ENCODE results near the gene A2ML1.
"Not testable (repeated sequence)": the region's sequence is repeated elsewhere in the genome, so short reads cannot be mapped to it uniquely, and the experiment has no call there.

Gene A2ML1

DNA sequence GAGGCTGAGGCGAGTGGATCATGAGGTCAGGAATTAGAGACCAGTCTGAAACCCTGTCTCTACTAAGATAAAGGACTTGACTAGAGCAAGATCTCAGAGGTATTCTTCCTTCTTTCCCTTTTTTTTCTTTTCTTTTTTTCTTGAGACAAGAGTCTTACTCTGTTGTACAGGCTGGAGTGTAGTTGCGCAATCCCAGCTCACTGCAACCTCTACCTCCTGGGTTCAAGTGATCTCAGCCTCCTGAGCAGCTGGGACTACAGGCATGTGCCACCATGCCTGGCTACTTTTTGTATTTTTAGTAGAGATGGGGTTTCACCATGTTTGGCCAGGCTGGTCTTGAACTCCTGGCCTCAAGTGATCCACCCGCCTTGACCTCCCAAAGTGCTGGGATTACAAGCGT lies 37.0 kb downstream of the A2ML1 start:
- H2BK120ac ChIP-seq (ENCODE audit: low read depth, low read length); H2BK5ac ChIP-seq (ENCODE audit: low read depth, low read length, poor library complexity, severe bottlenecking); H2BK12ac ChIP-seq (ENCODE audit: low read length in 2 of 2); H3K18ac ChIP-seq (ENCODE audit: low read depth in 1 of 2, low read length in 2 of 2); H3K27ac ChIP-seq (ENCODE audit: low read length, poor library complexity, severe bottlenecking); H2AK5ac ChIP-seq (ENCODE audit: low read length, severe bottlenecking); H3K4ac ChIP-seq (ENCODE audit: low read depth in 1 of 2, low read length in 2 of 2); H3K9ac ChIP-seq (ENCODE audit: low read length); H2AFZ ChIP-seq (ENCODE audit: low read depth, low read length); H3K79me1 ChIP-seq (replicated peaks; ENCODE audit: low read length, poor library complexity, severe bottlenecking); H3K14ac ChIP-seq (ENCODE audit: low read length in 2 of 2); H4K91ac ChIP-seq (ENCODE audit: low read length); H3K4me2 ChIP-seq (ENCODE audit: low read length, poor library complexity, severe bottlenecking); H3K4me1 ChIP-seq (ENCODE audit: control insufficient read depth, insufficient read depth, low read depth, low read length); H4K8ac ChIP-seq (ENCODE audit: low read length); H3K4me3 ChIP-seq (ENCODE audit: insufficient read depth in 1 of 2, low read depth in 1 of 2, low read length in 2 of 2); H2BK15ac ChIP-seq (ENCODE audit: low read depth, poor library complexity, severe bottlenecking); H3K23ac ChIP-seq (ENCODE audit: low read length in 2 of 2); H3K27me3 ChIP-seq (ENCODE audit: control insufficient read depth in 1 of 2, insufficient read depth in 1 of 2, low read length in 2 of 2); DNase-seq; H3K9me3 ChIP-seq (ENCODE audit: control insufficient read depth, low read length); H3K36me3 ChIP-seq (ENCODE audit: control insufficient read depth in 1 of 2, insufficient read depth in 2 of 2, low read depth in 1 of 2, low read length in 2 of 2): not testable (repeated sequence)
- 98% methylated on average over 4 of the region's 4 CpGs for whole genome bisulfite sequencing

- Histone ChIP-seq H3K4me2 (ENCODE audit: low read length, poor library complexity, severe bottlenecking) (no peak overlapping the region), H3K4ac (ENCODE audit: low read depth in 1 of 2, low read length in 2 of 2) (no peak overlapping the region), H3K4me3 (ENCODE audit: insufficient read depth in 1 of 2, low read depth in 1 of 2, low read length in 2 of 2) (no peak overlapping the region), H3K4me1 (ENCODE audit: control insufficient read depth, insufficient read depth, low read depth, low read length) (no peaks in the 10 kb centered on the region), H2AK5ac (ENCODE audit: low read length, severe bottlenecking) (no peak overlapping the region), H2BK12ac (ENCODE audit: low read length in 2 of 2) (no peak overlapping the region), H2BK5ac (ENCODE audit: low read depth, low read length, poor library complexity, severe bottlenecking) (no peak overlapping the region), H2AFZ (ENCODE audit: low read depth, low read length) (no peak overlapping the region), H2BK120ac (ENCODE audit: low read depth, low read length) (no peak overlapping the region), H3K36me3 (ENCODE audit: control insufficient read depth in 1 of 2, insufficient read depth in 2 of 2, low read depth in 1 of 2, low read length in 2 of 2) (no peaks in the 10 kb centered on the region), H3K23ac (ENCODE audit: low read length in 2 of 2) (no peak overlapping the region), H4K8ac (ENCODE audit: low read length) (no peak overlapping the region), H4K91ac (ENCODE audit: low read length) (no peak overlapping the region), H3K9me3 (ENCODE audit: control insufficient read depth, low read length) (no peaks in the 10 kb centered on the region), H3K9ac (ENCODE audit: low read length) (peak overlapping the region; percentile 49), H3K27me3 (ENCODE audit: control insufficient read depth in 1 of 2, insufficient read depth in 1 of 2, low read length in 2 of 2) (no peaks in the 10 kb centered on the region), H3K79me1 (replicated peaks; ENCODE audit: low read length, poor library complexity, severe bottlenecking) (no peaks in the 10 kb centered on the region), H3K27ac (ENCODE audit: low read length, poor library complexity, severe bottlenecking) (no peak overlapping the region), H2BK15ac (ENCODE audit: low read depth, poor library complexity, severe bottlenecking) (no peak overlapping the region), H3K14ac (ENCODE audit: low read length in 2 of 2) (no peak overlapping the region), H3K18ac (ENCODE audit: low read depth in 1 of 2, low read length in 2 of 2) (no peak overlapping the region)
- peak; percentile 49 for DNase-seq
- 87% methylated on average over 10 of the region's 10 CpGs for WGBS
Measured at GRCh38 chr12:8860165-8860961, 37.9 kb downstream of the A2ML1 start.

DNA sequence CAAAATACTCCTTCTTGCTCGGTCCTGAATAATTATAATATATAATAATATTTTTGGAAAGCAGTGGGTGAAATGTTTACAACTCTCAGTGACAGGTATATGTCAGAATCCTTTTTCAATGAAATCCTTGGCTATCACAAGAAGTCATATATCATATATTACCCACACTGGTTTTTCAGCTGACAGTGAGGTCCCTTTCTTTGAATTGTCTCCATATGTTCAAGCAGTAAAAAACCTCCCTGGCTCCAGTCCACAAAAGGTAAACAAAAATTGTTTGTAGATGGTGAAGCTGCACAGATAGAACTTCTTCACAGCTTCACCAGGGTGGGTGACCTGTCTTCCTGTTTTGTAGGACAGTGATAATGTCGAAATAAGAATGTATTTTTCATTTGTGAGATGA lies 44.0 kb downstream of the A2ML1 start:
- WGBS = no CpG with 5 or more reads among the region's 2 CpGs
- Histone ChIP-seq H3K27me3 (ENCODE audit: control insufficient read depth in 1 of 2, insufficient read depth in 1 of 2, low read length in 2 of 2) (no peaks in the 10 kb centered on the region), H3K9me3 (ENCODE audit: control insufficient read depth, low read length) (no peaks in the 10 kb centered on the region)

DNA sequence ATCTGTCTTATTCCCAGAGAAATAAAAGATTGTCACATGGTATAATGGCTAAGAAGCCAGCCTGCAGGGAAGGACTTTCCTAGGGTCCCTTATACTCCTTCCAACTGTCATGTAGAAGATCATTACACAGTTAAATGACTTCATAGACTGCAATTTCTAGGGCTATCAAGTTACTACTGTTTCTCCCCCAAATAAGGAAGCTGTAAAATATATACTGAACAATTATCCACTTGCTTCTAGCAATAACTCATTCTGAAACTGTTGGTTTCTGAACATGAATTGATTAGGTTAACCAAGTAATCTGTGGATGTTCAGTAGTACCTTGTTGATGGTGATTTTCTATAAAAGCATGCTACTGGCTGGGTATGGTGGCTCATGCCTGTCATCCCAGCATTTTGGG lies 44.6 kb downstream of the A2ML1 start:
- Histone ChIP-seq H3K18ac (ENCODE audit: low read depth in 1 of 2, low read length in 2 of 2) (no peak overlapping the region), H2AFZ (ENCODE audit: low read depth, low read length) (no peak overlapping the region), H3K23ac (ENCODE audit: low read length in 2 of 2) (no peak overlapping the region), H3K27me3 (ENCODE audit: control insufficient read depth in 1 of 2, insufficient read depth in 1 of 2, low read length in 2 of 2) (no peaks in the 10 kb centered on the region), H3K36me3 (ENCODE audit: control insufficient read depth in 1 of 2, insufficient read depth in 2 of 2, low read depth in 1 of 2, low read length in 2 of 2) (no peaks in the 10 kb centered on the region), H3K9me3 (ENCODE audit: control insufficient read depth, low read length) (no peaks in the 10 kb centered on the region), H3K4me3 (ENCODE audit: insufficient read depth in 1 of 2, low read depth in 1 of 2, low read length in 2 of 2) (no peak overlapping the region), H3K79me1 (replicated peaks; ENCODE audit: low read length, poor library complexity, severe bottlenecking) (no peaks in the 10 kb centered on the region), H3K27ac (ENCODE audit: low read length, poor library complexity, severe bottlenecking) (no peak overlapping the region), H3K14ac (ENCODE audit: low read length in 2 of 2) (no peak overlapping the region), H2BK5ac (ENCODE audit: low read depth, low read length, poor library complexity, severe bottlenecking) (no peak overlapping the region), H3K4me2 (ENCODE audit: low read length, poor library complexity, severe bottlenecking) (no peak overlapping the region), H4K8ac (ENCODE audit: low read length) (no peak overlapping the region), H3K4ac (ENCODE audit: low read depth in 1 of 2, low read length in 2 of 2) (no peak overlapping the region), H2AK5ac (ENCODE audit: low read length, severe bottlenecking) (no peak overlapping the region), H4K91ac (ENCODE audit: low read length) (no peak overlapping the region), H3K4me1 (ENCODE audit: control insufficient read depth, insufficient read depth, low read depth, low read length) (no peaks in the 10 kb centered on the region), H2BK15ac (ENCODE audit: low read depth, poor library complexity, severe bottlenecking) (no peak overlapping the region), H2BK120ac (ENCODE audit: low read depth, low read length) (no peak overlapping the region), H2BK12ac (ENCODE audit: low read length in 2 of 2) (no peak overlapping the region), H3K9ac (ENCODE audit: low read length) (no peak overlapping the region)
- DNase-seq = no peak

More for the DNA sequence above, 44.0 kb downstream of the A2ML1 start:
- no peak overlapping the region for H3K23ac ChIP-seq (ENCODE audit: low read length in 2 of 2)
- H3K4me3 ChIP-seq (ENCODE audit: insufficient read depth in 1 of 2, low read depth in 1 of 2, low read length in 2 of 2) = no peak overlapping the region
- H2AFZ ChIP-seq (ENCODE audit: low read depth, low read length) = no peak overlapping the region
- H2BK15ac ChIP-seq (ENCODE audit: low read depth, poor library complexity, severe bottlenecking) = no peak overlapping the region
- H4K91ac ChIP-seq (ENCODE audit: low read length) = no peak overlapping the region
- no peak overlapping the region for H3K4ac ChIP-seq (ENCODE audit: low read depth in 1 of 2, low read length in 2 of 2)
- no peak overlapping the region for H4K8ac ChIP-seq (ENCODE audit: low read length)
- no peak overlapping the region for H3K14ac ChIP-seq (ENCODE audit: low read length in 2 of 2)
- no peak overlapping the region for H3K27ac ChIP-seq (ENCODE audit: low read length, poor library complexity, severe bottlenecking)
- H3K4me2 ChIP-seq (ENCODE audit: low read length, poor library complexity, severe bottlenecking) = no peak overlapping the region
- H3K9ac ChIP-seq (ENCODE audit: low read length) = no peak overlapping the region
- no peaks in the 10 kb centered on the region for H3K36me3 ChIP-seq (ENCODE audit: control insufficient read depth in 1 of 2, insufficient read depth in 2 of 2, low read depth in 1 of 2, low read length in 2 of 2)
- DNase-seq = no peak
- no peak overlapping the region for H2BK12ac ChIP-seq (ENCODE audit: low read length in 2 of 2)
- H2BK120ac ChIP-seq (ENCODE audit: low read depth, low read length) = no peak overlapping the region
- no peak overlapping the region for H2AK5ac ChIP-seq (ENCODE audit: low read length, severe bottlenecking)
- no peaks in the 10 kb centered on the region for H3K79me1 ChIP-seq (replicated peaks; ENCODE audit: low read length, poor library complexity, severe bottlenecking)
- H2BK5ac ChIP-seq (ENCODE audit: low read depth, low read length, poor library complexity, severe bottlenecking) = no peak overlapping the region
- H3K4me1 ChIP-seq (ENCODE audit: control insufficient read depth, insufficient read depth, low read depth, low read length) = no peaks in the 10 kb centered on the region
- no peak overlapping the region for H3K18ac ChIP-seq (ENCODE audit: low read depth in 1 of 2, low read length in 2 of 2)
